Peyer's patch (tissue), 4 donors: ENCODE results near the gene MRGPRG.

Experiments used
- POLR2A ChIP-seq, 2 donors: fragments of 450-650 bp; IDR thresholded peaks; one replicate each; pipeline ENCODE4 v1.5.1; 2017; ENCODE audit warnings: antibody characterized with exemption in 2 of 2, mild to moderate bottlenecking in 2 of 2, moderate library complexity in 2 of 2
- TF ChIP-seq, protein P1 (sequence below), 6 experiments: fragments of 450-650 bp in 4 of 6; fragments of 200-600 bp in 2 of 6; sonication (generic) in 1 of 6; IDR thresholded peaks; one replicate each; pipeline ENCODE4 v1.5.1; 2017 to 2019; ENCODE audit warnings: antibody characterized with exemption in 6 of 6, mild to moderate bottlenecking in 3 of 6, moderate library complexity in 1 of 6

DNA sequence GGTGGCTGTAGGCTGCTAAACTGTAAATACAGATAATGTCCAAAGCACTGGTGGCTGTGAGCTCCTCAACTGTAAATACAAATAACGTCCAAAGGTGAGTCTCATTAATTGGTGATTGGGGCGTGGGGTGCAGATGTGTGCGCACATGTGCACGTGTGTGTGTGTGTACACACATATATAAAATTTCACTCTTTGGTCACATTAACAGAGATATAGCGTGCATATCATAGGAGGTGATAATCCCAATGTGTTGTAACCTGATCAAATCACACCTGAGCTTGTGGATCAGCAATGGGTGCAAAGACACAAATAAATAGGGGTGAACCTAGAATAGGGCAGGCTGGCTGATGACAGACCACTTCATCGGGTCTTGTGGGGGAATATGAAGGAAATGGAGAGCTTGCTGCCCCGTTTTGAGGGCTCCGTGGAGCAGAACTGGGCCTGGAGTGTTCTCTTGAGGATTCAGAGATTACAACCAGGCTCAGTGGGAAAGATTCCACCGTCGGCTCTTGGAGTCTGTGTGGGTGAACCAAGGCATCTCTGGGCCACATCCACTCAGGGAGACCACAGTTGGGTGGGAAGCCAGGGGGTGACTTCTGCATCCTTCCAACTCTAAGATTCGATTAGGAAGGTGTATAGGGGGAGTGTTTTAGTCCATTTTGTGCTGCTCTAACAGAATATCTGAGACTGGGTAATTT lies 28.6 kb downstream of the MRGPRG start:
- TF ChIP-seq, protein P1, sequence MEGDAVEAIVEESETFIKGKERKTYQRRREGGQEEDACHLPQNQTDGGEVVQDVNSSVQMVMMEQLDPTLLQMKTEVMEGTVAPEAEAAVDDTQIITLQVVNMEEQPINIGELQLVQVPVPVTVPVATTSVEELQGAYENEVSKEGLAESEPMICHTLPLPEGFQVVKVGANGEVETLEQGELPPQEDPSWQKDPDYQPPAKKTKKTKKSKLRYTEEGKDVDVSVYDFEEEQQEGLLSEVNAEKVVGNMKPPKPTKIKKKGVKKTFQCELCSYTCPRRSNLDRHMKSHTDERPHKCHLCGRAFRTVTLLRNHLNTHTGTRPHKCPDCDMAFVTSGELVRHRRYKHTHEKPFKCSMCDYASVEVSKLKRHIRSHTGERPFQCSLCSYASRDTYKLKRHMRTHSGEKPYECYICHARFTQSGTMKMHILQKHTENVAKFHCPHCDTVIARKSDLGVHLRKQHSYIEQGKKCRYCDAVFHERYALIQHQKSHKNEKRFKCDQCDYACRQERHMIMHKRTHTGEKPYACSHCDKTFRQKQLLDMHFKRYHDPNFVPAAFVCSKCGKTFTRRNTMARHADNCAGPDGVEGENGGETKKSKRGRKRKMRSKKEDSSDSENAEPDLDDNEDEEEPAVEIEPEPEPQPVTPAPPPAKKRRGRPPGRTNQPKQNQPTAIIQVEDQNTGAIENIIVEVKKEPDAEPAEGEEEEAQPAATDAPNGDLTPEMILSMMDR (IDR thresholded peaks at IDR 0.05): no peak
- TF ChIP-seq POLR2A (IDR thresholded peaks at IDR 0.05): no peak
